ENCODE measurements around the gene EEF1G.
"Not testable (repeated sequence)": the region's sequence is repeated elsewhere in the genome, so short reads cannot be mapped to it uniquely, and the experiment has no call there.

EEF1G gene

DNA sequence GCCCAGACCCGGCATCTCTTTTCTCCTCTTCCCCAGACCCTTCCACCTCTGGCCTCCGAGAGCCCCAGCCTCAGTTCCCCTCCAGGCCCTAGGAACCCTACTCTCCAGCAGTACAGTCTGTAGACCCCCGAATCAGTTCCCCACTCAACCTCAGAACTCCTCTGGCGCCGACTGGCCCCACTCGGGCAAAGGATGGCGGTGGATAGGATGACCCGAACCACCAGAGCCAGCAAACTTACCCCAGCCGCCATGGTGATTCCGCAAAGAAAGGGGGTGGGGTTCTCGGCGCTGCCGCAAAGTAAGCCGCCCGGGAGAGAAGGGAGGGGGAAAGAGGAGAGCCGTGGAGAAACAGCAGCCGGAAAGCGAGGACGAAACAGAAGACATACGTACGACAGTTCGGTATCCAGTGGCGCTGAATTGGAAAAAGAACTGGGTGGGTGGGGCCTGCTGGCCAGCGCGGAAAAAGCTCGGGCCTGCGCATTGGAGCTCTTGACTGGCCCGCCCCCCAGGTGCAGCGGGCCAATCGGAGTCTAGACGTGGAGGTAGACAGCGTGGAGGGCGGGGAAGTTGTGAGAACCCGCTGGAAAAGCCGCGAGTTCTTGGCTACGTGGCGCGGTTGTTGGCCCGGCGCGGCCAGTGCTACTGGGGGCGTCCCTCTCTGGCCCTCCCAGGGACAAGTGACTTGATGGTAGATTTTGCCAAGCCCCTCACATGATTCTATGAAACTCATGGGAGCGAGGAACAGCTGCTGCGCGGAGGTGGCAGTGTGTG, at the start of gene EEF1G:
TSS of gene EEF1G (minus strand) at position 300 of the 771 bp plus-strand sequence. CDS start at position 251, 49 bp downstream.
- peak; percentile 99 for DNase-seq (ENCODE audit: low spot score)

- DNase-seq (ENCODE audit: low spot score): no peak
Measured at GRCh38 chr11:62622476-62623089, 48.9 kb upstream of the EEF1G start.

DNA sequence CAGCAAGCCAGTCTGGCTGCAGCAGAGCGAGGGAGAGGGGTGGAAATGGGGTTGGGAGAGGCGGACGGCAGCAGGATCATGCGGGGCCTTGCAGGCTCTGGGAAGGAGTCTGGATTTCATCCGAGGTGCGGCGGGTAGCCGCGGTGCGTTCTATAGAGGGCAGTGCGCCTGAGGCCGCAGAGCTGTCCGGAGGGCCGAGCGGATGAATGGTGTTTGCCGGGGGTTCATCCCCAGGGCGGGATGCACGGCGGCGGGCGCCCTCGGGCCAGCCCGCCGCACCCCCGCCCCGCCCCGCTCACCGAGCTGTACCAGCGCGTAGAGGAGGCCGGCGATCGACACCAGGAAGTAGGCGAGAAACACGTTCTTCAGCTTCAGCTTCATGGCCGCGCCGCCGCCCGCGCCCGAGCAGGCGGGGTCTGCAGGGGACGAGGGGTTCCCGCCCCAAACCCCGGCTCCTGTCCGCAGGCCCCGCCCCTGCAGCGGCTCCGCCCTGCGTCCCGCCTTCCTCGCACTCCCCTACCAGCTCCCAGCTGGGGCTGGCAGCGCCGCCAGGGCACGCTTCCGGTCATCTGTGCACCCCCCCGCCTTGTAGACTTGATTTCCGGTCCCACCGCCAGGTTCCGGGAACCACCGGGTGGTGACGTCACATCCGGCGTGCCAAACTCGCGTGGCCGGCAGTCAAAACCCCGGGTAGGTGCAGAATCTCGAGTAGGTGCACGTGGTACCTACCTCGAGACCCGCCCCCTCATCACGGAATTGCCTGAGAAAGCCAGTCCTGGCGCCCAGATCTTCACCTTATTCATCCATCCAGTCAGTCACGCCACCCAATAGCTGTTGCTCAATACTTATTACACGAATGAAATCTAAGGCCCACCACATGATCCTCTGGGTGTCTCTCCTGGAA, 48.1 kb upstream of the EEF1G start, which contains the start of gene B3GAT3:
TSS of gene B3GAT3 (minus strand) at position 420 of the 904 bp plus-strand sequence. CDS start at position 381, 39 bp downstream.
- peak; percentile 91 for DNase-seq (ENCODE audit: low spot score)

DNA sequence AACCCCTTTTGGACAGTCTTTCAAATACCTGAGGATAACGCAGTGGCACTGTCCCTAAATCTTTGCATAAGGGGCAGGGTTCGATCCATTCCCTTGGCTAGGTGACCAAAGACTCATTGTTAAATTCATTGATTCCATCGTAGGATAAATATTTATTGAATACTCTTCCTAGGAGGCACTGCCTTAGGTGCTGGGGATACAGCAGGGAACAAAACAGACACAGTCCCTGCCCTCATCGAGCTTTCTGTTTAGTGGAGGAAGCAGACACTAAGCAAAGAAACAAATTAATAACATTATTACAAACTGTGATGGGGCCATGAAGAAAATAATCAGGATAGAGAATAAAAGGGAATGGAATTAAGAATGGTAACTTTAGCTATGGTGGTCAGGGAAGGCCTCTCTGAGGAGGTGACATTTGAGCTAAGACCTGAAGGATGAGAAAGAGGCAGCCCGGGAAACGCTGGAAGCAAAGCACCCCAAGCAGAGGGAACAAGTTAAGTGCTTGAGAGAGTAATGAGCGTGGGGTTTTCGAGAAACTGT, 47.4 kb upstream of the EEF1G start:
- no peak for DNase-seq (ENCODE audit: low spot score)

- not testable (repeated sequence) for DNase-seq (ENCODE audit: low spot score)
Measured at GRCh38 chr11:62616957-62617356, 43.3 kb upstream of the EEF1G start.

DNA sequence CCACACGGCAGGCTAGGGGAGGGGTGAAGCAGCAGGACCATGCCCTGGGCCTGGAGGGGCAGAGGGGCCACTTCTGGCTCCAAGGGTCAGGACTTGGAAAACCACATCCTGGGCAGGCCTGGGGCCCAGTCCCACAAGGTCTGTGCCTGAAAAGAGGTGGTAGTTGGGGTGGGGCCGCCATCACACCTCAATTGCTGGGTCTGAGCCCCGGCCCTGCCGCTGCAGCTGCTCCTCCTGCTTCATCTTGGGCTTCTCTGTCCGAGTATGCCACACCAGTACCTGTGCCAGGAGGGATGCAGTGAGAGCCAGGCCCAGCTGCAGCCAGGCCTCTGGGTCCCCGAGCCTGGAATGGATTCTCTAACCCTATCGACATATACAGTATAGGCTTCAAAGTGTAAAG, 41.8 kb upstream of the EEF1G start:
- DNase-seq (ENCODE audit: low spot score): no peak

DNA sequence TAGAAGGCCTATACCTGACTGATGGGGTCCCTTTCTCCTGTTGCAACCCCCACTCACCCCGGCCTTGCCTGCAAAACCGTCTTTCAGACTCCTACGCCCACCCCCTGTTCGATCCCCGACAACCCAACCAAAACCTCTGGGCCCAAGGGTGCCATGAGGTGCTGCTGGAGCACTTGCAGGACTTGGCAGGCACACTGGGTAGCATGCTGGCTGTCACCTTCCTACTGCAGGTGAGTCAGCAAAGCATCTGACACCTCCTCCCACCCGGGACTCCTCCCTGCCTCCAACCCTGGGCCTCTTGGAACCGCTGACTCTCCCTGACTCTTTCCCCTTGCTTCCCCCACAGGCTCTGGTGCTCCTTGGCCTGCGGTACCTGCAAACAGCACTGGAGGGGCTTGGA, 40.6 kb upstream of the EEF1G start:
- no peak for DNase-seq (ENCODE audit: low spot score)

GRCh38 chr11:62613291-62613778, 39.6 kb upstream of the EEF1G start:
- DNase-seq (ENCODE audit: low spot score): no peak

GRCh38 chr11:62612366-62613290, 38.9 kb upstream of the EEF1G start, which contains the start of the genes EML3 and ROM1:
TSS of gene EML3 (minus strand) at chr11:62612775. CDS start at chr11:62612457, 318 bp downstream.
TSS of gene ROM1 (plus strand) at chr11:62613257. CDS start at chr11:62613282, 25 bp downstream.
- peak; percentile 81 for DNase-seq (ENCODE audit: low spot score)

DNA sequence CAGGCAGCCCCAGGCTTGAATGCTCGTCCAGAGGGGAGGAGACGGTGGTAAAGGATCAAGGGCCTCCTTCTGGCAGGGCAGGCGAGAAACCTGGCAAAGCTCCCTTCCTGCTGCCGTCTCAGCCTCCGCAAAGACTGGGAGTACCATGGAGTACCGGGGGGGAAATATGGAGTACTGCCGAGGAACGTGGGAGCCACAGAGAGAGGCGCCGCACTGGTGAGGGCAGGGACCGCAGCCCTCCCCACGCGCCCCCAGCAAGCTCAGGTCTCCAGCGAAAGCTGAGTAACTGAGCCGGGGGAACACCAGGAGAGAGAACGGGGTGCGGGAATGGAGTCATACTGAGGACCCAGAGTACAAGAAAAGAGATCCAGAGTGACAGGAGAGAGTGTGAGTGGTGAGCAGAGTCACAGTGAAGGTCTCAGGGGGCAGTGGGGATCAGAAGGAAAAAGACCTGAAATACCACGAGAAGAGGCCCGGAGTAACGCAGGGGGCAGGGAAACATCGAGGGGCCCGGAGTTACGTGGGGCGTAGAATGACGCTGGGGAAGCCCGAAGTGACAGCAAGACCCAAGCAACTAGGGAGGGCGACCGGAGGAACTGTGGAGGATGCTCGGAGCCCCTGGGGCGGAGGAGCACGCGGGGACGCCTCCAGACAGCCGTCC, 38.1 kb upstream of the EEF1G start:
- peak; percentile 49 for DNase-seq (ENCODE audit: low spot score)

DNA sequence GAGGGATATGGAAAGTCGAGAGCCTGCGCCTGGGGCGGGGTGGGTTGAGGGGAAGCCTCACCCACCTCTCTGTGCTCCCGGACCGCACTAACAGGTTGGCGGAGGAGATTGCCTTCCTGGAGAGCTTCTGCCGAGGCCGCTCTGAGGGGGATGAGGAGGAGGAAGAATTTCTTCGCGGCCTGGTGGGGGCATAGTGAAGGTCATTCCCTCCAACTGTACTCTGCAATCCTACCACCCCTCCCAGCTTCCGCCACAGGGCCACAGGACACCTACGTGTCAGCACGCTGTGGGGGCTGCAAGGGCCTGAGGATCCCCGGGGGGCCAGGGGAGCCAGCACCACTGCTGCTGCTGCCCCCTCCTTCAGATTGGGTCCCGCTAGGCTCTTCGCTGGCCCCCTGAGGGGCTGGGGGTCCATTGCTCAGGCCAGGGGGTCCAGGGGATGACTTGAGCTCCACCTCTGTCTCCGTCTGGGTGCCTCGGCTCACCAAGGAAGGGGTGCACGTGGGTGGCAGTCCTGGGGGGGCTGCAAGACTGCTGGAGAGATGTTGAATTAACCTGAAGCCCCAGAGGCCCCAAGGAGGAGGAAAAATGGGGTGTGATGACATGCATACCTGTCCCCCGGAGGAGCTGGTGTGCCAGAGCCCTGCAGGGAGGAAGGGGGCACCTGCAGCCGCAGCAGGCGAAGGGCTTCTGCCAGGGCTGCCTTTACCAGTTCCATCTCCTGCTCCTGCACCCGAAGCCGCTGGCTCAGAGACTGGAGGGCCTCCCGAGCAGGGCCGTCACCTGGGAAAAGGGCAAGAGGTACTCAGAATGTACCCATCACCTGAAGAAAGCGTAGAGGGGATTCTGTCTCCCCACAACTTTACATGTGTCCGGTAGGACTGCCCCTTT, 37.4 kb upstream of the EEF1G start:
- no peak for DNase-seq (ENCODE audit: low spot score)

DNA sequence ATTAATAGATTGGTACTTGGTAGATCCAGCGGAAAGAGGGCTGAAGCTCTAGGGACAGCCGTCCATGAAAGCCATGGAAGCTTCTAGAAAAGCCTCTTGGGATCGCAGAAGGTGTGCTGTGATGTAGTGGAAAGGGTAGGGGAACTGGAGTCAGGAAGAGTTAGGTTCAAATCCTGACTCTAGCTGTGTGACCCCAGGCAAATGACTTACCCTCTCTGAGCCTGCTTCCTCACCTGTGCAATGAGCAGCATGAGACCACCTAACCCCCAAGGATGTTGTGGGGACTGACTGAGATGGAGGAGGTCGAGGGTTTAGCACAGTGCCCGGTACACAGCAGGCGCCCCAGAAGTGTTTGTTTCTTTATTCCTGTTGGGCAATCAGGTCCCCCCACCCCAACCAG, 36.7 kb upstream of the EEF1G start:
- DNase-seq (ENCODE audit: low spot score): no peak

GRCh38 chr11:62608776-62609175, 35.1 kb upstream of the EEF1G start:
- DNase-seq (ENCODE audit: low spot score): no peak

DNA sequence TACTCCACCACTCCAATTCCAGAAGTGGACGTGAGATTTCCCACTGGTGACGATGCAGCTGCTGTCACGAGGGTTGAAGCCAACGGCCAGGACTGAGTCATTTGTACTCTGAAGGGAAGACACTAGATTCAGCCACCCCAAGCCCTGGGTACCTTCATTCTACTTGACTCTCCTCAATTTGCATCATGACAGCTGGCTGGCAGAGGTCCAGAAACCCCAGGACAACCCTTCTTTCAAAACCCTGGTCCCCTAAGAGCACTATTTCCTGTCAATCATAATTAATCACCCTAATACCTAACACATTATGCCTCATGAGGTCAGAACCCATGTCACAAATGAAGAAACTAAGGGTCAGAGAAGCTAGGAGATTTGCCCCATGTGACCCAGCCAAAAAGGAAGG, 34.0 kb upstream of the EEF1G start:
- DNase-seq (ENCODE audit: low spot score): no peak

DNA sequence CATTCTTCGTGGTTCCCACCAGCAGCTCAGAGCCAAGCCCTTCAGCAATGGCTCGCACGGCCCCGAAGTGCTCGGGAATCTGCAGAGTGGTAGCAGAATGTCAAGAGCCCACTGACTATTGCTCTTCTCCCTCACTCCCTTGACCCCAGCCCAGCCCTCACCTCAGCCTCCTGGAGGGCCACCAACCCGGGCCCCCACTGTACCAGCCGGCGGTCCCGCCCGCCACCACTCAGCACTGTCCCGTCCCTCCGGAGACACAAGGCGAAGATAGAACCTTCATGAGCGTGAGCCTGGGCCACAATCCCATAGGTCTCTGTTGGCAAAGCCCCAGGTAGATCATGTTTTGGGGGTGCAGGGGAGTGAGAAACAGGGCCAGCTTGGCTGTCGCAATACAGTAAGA, 32.2 kb upstream of the EEF1G start:
- DNase-seq (ENCODE audit: low spot score): no peak

DNA sequence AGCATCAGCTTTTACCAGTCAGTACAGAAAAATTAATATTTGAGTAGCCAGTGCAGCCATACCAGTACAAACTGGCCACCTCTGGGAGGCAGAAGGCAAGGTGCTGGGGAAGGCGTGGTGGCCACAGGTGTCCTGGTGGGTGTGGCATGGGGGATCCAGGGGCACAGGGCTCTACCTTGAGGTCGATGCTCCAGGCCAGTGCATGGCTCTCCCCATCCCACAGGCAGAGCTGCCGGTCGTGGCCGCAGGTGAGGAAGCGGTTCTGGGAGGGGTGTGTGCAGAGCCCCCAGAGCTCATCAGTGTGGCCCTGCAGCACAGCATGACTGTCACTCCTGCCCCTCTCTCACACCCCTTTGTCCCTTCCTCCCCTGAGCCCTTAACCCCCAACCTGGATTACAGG, 31.8 kb upstream of the EEF1G start:
- DNase-seq (ENCODE audit: low spot score): no peak

DNA sequence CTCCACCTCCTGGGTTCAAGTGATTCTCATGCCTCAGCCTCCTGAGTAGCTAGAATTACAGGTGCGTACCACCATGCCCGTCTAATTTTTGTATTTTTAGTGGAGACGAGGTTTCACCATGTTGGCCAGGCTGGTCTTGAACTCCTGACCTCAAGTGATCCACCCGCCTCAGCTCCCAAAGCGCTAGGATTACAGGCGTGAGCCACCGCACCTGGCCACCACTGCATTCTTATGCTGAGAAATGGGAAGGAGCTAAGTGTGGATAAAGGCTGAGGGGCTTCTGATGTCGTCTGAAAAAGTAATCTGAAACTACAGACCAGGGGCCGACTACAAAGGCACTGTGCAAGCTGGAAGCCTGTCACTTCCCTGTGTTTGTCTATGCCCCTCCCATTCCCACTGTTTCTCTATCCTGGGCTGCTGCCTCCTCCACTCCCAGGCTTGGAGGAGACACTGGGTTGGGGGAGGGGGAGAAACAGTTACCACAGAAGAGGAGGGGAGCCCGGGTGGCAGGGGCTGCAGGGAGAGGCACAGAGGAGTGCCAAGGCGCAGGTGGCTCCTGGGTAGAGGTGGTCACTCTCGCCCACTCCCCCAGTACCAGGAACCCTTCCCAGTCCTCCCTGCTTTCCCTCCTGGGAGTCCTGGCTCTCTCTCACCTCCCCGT, 30.9 kb upstream of the EEF1G start:
- DNase-seq (ENCODE audit: low spot score): no peak

GRCh38 chr11:62603776-62604299, 30.1 kb upstream of the EEF1G start:
- DNase-seq (ENCODE audit: low spot score): no peak
